ENCODE measurements around the gene CLDN9. TPM values are rescaled to one million over a fixed set of nuclear protein-coding genes. Genes with fewer than 3 reads are reported as not detected.

The CLDN9 gene
- total RNA-seq, 1 donor from 2014 or later = under 0.01 TPM

DNA sequence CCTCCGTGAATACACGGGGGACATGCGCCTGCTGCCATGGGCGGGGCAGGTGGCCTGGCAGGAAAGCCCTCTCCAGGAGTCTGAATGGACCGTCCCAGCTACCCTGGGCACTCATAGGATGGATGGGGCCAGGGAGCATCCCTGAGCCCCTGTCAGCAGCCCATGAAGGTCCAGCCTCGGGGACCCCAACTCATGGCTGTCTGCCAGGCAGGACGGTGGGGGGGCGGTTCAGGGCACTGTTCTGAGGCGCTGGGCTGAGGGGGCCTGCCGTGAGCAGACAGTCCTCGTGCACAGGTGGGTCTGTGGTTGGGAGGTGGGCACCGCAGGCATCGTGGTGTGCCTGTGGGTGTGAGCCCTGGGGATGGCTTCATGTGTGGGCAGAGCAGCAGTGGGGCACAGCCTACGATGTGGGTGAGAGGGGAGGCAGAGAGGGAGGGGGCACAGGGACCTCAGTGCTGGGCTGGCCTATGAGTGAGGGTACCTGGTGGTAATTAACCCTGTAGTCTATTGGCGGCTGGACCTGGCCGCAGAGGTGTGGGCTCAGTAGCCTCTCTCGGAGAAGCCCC is 26.0 kb upstream of the CLDN9 start:
- no peak for FAIRE-seq
- Histone ChIP-seq H3K27me3 (ENCODE audit: control insufficient read depth, insufficient read depth, low read length) (peaks cover 7% of the 10 kb centered on the region), H3K36me3 (ENCODE audit: control insufficient read depth, insufficient read depth, low read length) (no peaks in the 10 kb centered on the region), H3K4me3 (ENCODE audit: low read depth, low read length) (no peak overlapping the region)
- no peak for DNase-seq (ENCODE audit: low read depth)
- TF ChIP-seq, protein P1, sequence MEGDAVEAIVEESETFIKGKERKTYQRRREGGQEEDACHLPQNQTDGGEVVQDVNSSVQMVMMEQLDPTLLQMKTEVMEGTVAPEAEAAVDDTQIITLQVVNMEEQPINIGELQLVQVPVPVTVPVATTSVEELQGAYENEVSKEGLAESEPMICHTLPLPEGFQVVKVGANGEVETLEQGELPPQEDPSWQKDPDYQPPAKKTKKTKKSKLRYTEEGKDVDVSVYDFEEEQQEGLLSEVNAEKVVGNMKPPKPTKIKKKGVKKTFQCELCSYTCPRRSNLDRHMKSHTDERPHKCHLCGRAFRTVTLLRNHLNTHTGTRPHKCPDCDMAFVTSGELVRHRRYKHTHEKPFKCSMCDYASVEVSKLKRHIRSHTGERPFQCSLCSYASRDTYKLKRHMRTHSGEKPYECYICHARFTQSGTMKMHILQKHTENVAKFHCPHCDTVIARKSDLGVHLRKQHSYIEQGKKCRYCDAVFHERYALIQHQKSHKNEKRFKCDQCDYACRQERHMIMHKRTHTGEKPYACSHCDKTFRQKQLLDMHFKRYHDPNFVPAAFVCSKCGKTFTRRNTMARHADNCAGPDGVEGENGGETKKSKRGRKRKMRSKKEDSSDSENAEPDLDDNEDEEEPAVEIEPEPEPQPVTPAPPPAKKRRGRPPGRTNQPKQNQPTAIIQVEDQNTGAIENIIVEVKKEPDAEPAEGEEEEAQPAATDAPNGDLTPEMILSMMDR (IDR thresholded peaks at IDR 0.05; ENCODE audit: insufficient read depth, low read length, severe bottlenecking) = no peak

DNA sequence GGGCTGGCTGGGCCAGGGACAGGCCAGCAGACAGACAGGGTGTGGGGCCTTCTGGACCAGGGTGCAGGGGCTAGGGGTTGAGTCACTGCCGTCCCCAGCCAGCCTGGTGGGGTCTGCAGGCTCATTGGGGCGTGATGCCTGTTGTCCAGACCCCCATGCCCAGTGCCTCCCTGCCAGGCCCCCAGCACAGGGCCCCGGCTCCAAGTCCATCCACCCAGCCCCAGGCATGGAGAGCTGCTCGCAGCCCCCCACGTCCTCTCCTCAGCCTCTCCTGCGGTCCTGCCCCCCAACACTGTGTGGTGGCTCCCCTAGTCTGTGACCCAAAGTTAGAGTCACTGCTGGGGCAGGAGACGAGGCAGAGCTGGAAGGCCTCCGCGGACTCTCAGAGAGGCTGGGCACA is 25.4 kb upstream of the CLDN9 start:
- no peak overlapping the region for H3K4me3 ChIP-seq (ENCODE audit: low read depth, low read length)
- no peak for FAIRE-seq
- DNase-seq (ENCODE audit: low read depth) = no peak
- H3K27me3 ChIP-seq (ENCODE audit: control insufficient read depth, insufficient read depth, low read length) = peaks cover 7% of the 10 kb centered on the region
- TF ChIP-seq, protein P1 (IDR thresholded peaks at IDR 0.05; ENCODE audit: insufficient read depth, low read length, severe bottlenecking) = no peak
- no peaks in the 10 kb centered on the region for H3K36me3 ChIP-seq (ENCODE audit: control insufficient read depth, insufficient read depth, low read length)

GRCh38 chr16:2987833-2988232 is 24.9 kb upstream of the CLDN9 start:
- no peaks in the 10 kb centered on the region for H3K36me3 ChIP-seq (ENCODE audit: control insufficient read depth, insufficient read depth, low read length)
- no peak for DNase-seq (ENCODE audit: low read depth)
- no peak overlapping the region for H3K4me3 ChIP-seq (ENCODE audit: low read depth, low read length)
- no peak for FAIRE-seq
- TF ChIP-seq, protein P1 (IDR thresholded peaks at IDR 0.05; ENCODE audit: insufficient read depth, low read length, severe bottlenecking) = no peak
- peaks cover 7% of the 10 kb centered on the region for H3K27me3 ChIP-seq (ENCODE audit: control insufficient read depth, insufficient read depth, low read length)

- Histone ChIP-seq H3K4me3 (ENCODE audit: low read depth, low read length) (no peak overlapping the region), H3K36me3 (ENCODE audit: control insufficient read depth, insufficient read depth, low read length) (no peaks in the 10 kb centered on the region), H3K27me3 (ENCODE audit: control insufficient read depth, insufficient read depth, low read length) (peaks cover 7% of the 10 kb centered on the region)
- no peak for FAIRE-seq
- TF ChIP-seq, protein P1 (IDR thresholded peaks at IDR 0.05; ENCODE audit: insufficient read depth, low read length, severe bottlenecking) = no peak
- DNase-seq (ENCODE audit: low read depth) = no peak
These were observed 24.1 kb upstream of the CLDN9 start for GRCh38 chr16:2988590-2989099.

DNA sequence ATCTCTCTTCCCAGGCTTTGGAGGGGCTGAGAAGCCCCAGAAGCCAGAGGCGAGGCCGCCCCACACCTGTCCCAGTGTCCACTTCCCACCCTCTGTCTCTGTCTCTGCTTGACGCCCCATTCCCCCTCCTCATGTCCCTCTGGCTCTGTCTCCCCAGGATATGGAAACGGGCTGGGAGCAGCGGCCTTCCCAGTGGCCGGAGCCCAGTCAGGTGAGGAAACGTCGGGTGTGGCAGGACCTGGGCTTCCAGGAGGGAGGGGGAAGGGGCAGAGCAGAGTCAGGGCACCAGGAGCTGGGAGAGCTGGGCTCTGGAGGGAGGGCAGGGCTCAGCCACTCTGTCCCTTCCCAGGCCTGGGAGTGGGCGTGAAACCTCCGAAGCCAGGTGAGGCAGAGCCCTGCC is 21.8 kb upstream of the CLDN9 start:
- DNase-seq (ENCODE audit: low read depth) = no peak
- FAIRE-seq = no peak
- Histone ChIP-seq H3K4me3 (ENCODE audit: low read depth, low read length) (no peak overlapping the region), H3K27me3 (ENCODE audit: control insufficient read depth, insufficient read depth, low read length) (peaks cover 7% of the 10 kb centered on the region), H3K36me3 (ENCODE audit: control insufficient read depth, insufficient read depth, low read length) (no peaks in the 10 kb centered on the region)
- TF ChIP-seq, protein P1 (IDR thresholded peaks at IDR 0.05; ENCODE audit: insufficient read depth, low read length, severe bottlenecking) = no peak
